Stimulated activated CD8-positive, alpha-beta memory T cell treated with anti-CD3 and anti-CD28 coated beads, Interleukin-4, amount 100 ng/mL, for 1 hour (primary cell): ENCODE results near the gene MTFR2.

Source experiments
- DNase-seq, 2 donors: peaks; one replicate each; pipeline ENCODE4 v3.0.0-alpha.2; 2020; ENCODE audit warnings: low read depth in 2 of 2, low spot score in 1 of 2

MTFR2 gene

GRCh38 chr6:136189104-136189503 is 61.0 kb downstream of the MTFR2 start:
- DNase-seq = no peak

- no peak for DNase-seq
Measured at GRCh38 chr6:136188486-136188885, 61.6 kb downstream of the MTFR2 start.

- no peak for DNase-seq
Measured at GRCh38 chr6:136186363-136186762, 63.7 kb downstream of the MTFR2 start.

- DNase-seq = no peak
Measured at GRCh38 chr6:136184738-136185137, 65.4 kb downstream of the MTFR2 start.

- DNase-seq = no peak
Measured at GRCh38 chr6:136181861-136182260, 68.2 kb downstream of the MTFR2 start.

GRCh38 chr6:136181512-136181833 is 68.6 kb downstream of the MTFR2 start:
- no peak for DNase-seq
